NCI-H82 treated with DMSO at 0.1 percent for 48 hours (cell line): ENCODE results near the gene HSPG2.
"Not testable (repeated sequence)": the region's sequence is repeated elsewhere in the genome, so short reads cannot be mapped to it uniquely, and the experiment has no call there.

Experiments used
- DNase-seq: peaks from one replicate; lab custom pipeline; 2025; ENCODE audit not compliant: unreplicated experiment; lab: John Stamatoyannopoulos, UW

The HSPG2 gene

DNA sequence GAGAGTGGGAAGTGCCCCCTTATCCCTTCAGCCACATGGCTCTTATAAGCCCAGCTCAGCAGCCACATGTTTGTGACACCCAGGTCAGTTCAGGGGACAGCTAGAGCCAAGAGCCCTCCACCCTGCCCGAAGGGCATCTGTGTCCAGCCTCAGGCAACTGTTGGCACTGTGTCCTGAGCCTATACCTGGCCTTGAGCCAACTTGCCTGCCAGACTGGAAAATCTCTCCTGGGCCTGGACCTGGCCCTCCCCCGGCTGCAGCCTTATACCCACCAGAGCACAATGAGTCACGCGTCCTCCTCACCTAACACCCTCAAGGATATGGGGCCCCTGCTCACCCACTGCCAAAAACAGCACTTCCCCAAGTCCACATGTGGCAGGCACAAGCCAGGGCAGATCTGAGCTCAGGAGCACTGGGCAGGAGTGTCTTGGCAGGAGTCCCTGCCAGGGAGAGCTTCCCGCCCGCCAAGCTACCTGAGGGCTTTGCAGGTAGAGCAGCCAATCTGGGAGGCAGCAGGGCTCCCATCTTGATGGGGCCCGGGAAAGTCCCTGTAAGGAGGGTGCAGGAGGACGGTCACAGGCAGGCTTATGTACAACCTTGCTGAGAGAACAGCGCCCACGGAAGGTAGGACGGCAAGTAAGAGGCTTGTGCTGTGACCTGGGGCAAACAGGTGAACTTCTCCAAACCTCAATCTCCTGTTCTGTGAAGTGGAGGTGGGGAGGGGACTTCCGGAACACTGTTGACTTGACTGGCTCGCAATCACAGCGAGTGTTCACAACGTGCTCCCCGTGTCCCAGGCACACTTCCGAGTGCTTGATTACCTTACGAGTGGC is 19.8 kb upstream of the HSPG2 start:
- DNase-seq: no peak

DNA sequence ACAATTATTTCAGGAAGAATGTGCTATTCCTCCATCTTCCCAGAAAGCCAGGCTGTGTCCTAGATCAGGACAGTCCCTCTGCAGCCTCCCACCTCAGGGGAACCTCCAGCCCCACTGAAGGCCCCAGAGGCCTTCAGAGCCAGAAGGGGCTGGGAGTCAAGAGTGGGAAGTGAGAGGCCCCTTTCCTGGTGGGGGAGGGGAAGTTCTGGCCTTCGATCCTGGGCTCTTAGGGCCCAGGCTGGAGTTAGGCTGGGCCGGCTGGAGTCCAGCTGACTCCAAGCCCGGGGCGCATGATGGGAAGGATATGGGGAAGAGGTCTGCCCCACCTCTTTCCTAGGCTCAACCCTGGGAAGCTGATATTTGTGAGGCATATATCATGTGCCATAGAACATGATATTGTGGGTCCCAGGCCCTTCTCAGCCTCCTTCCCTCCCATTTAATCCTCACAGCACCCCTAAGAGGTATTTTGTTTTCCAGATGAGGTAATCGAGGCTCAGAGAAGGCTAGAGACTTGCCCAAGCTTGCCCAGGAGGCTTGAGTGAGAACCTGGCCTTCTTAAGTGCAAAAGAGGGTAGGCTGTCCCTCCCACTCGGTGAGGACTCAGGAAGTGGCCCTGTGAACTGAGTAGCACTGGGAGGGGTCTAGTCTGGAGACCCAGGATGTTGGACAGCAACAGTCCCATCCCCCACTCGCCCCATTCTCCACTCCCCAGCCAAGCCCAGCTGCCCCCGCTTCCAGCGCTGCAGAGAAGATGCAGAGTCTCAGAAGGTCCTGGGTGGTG is 18.6 kb upstream of the HSPG2 start:
- DNase-seq: no peak

DNA sequence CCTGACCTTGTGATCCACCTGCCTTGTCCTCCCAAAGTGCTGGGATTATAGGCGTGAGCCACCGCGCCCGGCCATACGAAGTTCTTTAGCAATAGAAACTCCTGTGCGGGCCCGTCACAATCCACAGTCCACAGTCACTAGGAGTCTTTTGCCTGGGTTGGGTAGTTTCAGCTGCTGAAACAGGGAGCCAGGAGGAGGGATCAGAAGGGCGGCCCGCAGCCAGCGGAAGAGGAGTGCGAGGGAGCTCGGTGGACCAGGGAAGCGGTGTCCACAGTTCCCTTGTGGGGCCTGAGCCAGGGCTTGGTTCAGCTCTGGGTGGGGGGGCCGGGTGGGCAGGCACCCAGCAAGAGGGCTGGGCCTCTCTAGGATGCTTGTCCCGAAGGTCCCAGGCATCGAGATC is 17.9 kb upstream of the HSPG2 start:
- no peak for DNase-seq

DNA sequence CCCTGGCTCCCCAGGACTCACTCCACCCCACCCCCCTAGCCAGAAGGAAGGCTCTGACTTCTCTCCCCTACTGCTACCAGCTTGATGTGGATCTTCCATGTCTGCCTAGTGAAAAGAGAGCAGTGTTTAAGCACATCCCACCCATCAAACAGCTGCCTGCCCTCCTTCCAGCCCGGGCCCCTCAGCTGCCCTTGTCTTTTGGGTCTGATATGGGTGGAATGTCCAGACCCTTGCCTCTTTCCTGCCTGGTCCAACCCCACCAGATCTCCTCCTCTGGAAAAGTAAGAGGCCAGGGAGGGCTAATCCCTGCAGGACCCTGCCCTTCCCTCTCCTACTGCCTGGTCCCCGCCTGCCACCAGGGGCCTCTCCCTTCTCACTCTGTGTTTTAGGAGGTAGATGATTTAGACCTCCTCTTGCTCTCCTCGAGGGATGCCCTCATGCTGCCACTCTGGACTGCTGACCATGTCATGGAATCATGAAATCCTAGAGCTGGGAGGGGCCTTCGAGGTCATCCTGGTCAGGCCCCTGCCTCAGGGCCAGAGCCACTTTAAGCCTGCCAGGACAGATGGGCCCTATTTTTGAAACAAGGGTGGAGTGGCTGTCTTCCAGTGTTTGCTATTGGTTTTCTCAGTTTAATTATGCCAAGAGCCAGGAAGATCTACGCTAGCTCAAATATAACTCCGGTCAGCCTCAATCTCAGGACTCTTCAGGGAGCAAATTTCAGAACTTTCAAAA is 15.8 kb upstream of the HSPG2 start:
- DNase-seq: no peak

DNA sequence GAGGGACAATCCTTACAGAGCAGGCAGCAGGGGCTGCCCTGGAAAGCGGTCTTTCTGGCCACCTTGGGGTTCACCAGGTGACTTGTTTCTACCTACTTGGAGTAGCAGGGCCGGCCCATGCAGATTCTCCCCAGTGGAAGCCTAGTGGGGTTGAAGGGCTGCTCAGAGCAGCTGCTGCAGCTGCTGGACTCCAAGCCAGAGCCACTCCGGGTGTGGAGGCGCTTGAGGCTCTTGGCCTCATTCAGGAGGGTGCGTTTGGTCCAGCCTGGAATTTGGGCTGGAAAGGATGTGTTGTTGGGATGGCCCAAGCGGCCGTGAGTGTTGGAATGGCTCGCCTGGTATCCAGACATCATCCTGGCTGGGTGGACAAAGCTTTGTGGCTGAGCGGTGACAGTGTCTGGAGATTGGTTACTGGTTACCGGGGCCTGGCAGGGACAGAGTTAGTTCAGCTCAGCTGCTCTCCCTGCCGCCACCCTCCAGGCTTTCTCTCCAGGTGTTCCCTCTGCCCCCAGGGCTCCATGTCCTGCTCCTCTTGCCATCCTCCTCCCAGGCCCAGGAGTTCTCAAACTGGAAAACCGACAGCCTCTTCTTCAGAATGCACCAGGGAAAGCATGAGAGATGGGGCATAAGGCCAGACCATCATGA is 14.2 kb upstream of the HSPG2 start:
- DNase-seq: no peak

DNA sequence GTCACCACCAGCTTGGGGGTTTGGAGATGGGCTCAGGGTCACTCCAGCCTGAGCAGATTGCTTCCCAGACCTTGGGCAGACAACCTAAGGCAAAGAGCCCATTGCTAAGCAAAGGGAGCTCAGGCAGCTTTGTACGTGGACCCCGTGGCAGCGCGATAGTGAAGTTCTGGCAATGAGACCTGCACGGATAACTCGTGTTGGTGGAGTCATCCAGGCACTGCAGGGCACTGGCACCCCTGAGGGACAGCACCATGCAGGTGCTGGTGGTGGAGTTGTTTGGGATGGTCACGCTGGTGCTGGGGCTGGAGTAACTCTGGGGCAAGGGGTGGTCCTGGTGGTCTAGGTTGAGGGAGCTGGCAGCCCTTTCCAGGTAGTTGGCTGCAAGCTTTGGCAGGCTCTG is 13.6 kb upstream of the HSPG2 start:
- DNase-seq: no peak

DNA sequence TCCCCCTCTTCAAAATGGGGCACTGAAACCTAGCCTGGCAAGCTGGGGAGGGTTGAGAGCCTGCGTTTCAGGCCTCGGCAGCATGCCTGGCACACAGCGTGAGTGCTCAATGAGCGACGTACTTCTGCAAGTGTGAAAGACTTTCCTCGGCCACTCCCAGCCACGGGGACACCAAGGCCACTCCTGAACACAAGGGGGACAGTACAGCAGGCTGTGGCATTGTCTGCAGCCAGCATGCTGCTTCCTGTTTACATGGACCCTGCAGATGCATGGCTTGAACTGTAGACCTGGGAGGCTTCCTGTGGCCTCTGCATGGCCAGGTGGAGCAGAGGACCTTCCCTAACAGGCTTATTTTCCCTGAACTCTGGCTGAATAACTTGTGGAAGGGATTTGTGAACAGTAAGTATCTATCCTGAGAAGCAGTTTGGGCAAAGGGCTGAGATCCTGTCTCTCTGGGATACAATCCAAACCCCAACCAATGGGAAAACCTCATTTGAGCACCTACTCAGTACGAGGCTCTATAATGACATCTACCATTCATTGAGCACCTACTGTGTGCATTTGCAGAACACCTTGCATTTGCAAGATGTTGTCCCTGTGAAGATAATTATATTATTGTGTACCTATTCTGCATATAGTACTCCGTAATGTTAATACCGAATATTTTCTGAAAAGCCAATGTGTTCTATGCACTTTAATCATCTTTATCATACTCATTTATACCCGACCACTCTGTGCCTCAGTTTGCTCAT is 9.9 kb upstream of the HSPG2 start:
- DNase-seq: no peak

DNA sequence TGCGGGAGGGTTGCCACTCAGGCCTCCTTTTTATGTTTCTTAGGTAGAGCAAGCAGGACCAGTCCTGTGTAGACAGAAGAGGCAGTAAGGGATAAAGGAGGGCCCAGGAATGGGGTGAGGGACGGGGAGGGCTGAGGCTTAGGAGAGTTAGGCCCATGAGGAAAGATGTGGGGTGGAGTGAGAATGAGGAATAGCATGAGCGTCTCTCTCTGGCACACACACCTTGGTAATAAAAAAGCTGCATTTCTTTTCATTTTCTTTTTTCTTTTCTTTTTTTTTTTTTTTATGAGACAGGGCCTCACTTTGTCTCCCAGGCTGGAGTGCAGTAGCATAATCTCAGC is 7.6 kb upstream of the HSPG2 start:
- DNase-seq: no peak

DNA sequence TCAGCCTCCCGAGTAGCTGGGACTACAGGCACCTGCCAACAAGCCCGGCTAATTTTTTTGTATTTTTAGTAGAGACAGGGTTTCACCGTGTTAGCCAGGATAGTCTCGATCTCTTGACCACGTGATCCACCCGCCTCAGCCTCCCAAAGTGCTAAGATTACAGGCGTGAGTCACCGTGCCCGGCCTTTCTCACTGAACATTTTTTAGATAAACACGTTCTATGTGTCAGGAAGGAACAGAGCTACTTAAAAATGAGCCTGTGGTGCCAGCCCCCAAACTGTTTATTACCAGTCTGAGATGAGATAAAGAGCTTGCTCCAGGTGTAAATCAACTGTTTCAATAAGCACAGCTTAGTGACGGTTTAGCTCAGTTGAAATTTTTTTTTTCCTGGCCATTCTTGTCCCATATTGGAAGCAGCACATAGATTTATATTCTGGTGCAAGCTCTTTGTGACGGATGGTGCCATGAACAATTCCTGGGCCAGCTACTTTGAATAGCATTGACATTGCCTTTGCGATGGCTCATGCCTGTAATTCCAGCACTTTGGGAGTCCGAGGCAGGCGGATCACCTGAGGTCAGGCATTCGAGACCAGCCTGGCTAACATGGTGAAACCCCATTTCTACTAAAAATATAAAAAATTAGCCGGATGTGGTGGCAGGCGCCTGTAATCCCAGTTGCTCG is 6.0 kb upstream of the HSPG2 start:
- DNase-seq: not testable (repeated sequence)

DNA sequence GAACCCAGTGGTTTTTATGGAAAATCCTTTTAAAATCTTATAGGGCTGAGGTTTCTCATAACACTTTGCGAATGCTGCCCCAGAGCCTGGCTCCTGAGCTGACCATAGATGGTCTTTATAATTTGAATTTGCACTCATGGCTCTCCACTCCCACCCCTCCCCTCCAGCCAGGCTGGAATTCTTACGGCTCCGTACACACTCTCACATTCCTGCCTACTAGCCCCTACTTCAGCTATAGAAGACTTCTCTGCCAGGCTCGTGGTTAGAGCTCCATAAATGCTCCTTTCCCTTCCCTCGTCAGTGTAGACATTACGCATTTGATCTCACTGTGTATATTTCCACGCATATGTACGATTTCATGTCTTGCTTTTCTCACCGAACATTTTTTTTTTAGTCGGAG is 5.4 kb upstream of the HSPG2 start:
- DNase-seq: no peak

DNA sequence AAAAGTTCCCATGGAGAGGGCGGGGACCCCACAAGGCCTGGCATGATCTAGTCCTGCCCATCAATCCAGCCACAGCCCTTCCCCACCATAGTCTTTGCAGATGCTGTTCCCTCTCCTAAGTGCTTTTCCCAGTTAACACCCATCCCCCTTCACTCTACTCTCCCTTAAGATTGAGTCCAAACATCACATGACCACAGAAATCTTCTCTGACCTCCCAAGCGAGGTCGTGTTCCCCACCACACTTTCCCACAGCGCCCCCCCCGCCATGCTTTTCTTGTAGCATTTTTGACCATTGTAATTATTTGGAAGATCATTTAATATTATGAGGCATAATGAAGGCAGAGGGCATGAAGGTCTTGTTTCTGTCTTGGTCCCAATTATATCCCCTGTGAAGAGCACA is 4.3 kb upstream of the HSPG2 start:
- no peak for DNase-seq

DNA sequence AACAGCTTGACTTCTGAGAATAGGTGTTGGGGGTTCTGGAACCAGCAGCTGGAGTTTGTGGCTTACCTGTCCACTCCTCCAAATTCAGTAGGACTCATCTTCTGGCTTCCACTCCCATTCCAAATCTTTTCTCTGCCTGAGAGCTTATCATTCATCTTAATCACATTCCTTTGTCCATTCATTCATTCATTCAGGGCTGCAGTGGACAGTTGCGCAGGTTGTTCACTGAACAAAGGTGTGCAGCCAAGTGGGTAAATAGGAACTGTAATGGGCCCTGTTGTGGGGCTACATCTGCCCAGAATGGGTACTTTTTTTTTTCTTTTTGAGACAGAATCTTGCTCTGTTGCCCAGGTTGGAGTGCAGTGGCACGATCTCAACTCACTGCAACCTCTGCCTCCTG is 3.4 kb upstream of the HSPG2 start:
- DNase-seq: no peak

DNA sequence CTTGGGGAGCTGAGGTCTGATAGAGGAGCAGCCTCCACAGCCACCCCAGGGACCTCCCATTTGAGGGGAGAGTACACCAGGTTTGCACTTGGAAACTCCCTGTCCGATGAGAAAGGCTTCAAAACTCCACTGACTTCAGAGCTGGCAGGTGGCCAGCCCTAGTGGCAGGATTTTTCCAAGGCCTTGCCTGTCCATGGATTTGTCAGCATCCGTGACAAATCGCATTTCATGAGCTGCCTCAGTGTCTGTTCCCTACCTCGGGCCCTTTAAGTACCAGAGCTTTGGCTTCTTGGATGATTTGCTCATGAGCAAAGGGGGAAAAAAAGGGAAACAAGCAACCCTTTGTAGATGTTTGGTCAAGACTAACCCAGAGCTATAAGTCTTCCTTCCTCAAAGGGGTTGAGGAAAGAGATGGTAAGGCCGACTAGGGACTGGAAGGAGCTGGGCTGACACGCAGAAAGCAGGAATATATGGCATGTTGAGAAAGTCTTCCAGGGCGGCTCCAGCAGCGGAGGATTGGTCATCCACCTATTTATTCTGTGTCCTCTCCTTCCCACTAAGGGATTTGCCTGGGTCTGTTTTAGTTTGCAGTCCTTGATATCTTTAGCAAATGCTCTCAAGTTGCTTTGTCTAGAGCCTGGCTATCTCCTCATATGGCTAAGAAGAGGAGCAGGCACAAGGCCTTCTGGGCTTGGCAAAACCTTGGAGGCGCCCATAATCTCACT is 2.7 kb upstream of the HSPG2 start:
- peak; percentile 29 for DNase-seq

DNA sequence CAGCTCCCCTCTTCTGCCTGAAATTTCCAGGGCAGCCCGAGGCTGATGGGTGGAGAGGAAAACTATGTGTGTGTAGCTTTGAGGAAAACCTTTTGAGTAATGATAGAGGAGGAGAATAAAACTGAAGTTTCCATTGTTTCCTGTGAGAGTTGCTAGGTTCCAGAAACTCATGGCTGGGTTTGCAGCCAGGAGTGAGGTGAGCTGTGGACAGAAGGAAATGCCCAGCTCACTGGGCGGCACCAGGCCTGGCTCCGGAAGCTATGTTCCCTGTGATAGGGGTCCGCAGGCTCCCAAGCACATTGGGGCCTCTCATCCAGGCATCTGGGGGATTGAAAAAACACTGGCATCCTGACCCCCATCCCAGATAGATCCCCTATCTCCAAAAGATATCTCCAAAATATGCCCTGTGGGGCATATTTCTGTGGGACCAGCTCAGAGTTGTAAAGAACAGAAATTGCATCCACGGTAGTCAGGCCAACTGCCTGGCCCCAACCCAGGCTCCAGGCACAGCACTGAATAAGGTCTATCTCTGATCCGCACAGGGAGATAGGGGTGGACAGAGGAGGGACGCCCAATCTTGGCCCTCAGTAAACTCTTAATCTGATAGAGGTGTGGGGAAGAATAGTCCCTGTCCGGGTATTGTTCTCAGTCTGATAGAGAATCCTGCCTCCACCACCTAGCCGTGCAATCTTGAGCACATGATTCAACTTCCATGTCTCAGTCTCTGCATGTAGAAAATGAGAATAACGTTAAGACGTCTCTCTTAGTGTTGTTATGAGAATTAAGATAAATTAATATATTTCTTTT is 1.8 kb upstream of the HSPG2 start:
- DNase-seq: no peak

DNA sequence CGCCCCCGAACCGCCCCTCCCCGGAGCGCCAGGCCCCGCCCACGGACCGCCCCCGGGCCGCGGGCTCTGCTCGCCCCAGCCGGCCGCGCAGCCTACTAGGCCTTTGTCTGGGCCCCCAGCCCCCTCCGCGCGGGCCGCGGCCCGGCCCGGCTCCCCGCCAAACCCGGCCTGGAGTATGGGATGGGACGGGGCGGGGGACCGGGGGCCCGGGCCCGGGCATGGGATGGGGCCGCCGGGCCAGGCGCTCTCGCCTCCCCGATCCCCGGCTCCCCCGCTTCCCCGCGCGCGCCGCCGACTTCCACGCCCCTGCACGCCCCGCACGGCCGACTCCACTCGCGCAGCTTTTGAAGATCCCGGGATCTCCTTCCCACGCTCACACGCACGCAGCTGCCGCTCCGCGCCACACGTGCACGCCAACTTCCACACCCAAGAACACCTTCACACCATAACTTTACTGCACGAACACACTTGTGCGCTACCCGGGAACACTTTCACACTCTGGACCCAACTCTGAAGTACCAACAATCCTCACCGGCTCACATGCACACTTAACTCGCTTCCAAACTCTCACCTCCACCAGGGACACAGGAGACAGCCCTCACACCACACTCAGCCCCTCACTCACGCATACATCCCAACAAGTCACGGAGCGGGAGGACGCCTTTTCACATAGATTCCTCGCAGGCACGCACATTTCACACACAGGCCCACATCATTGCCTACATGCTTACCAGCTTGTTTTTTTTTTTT is 437 bp upstream of the HSPG2 start:
- DNase-seq: peak; percentile 53

DNA sequence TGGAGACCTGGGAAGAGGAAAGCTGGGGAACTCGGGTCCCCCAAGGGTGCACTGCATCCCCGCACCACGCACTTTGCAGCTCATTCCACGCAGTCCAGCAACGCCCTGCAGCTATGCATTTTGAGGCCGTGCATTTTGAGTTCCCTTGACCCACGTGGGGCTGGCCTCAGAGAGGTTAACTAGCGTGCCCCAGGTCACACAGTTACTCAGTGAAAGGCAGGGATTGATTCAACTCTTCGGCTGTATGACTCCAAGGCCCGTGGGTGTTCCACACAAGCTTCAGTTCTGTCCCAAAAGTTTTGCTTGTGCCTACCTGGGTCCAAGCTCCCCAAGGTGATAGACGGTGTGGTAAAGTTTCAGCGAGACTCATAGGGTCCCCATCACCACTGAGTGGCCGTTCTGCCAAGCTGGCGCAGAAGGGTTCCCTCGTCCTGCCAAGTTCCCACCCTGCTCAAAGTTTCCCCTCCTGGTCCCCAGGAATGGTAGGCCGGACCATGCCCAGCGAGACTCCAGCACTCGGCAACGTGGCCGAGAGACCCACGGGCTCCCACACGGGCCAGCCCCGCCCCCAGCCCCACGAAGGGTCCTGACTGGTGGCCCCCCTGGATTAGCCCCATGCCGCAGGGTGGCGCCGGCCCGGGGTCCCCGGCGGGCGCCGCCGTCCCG is 611 bp downstream of the HSPG2 start:
- DNase-seq: no peak

DNA sequence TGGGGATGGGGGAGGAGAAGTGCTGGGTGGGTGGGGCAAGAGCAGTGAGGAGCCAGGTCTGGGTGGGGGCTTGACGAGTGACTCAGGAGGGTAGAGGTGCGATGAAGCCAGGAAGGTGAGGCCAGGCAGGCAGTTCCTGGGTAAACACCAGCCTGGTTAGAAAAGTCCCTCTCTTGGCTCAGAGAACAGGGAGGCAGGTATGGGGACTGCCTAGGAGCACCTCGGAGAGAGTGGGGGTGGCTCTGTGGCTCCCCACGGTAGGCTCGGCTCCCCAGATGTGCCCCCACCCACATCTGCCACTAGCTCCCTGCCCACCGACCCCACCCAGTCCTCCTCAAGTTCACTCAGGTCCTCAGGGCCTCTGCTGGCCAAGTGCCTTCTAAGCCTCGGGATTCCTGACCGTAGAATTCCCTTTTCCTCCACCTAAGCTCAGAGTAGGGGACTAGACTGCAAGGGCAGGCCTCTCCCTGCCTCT is 1.2 kb downstream of the HSPG2 start:
- DNase-seq: no peak
